Smooth muscle cell of trachea (primary cell): ENCODE results near the gene HNF1B. TPM values are rescaled to one million over a fixed set of nuclear protein-coding genes. Genes with fewer than 3 reads are reported as not detected.

Experiments
- total RNA-seq: library from RNA; depleted of rRNA; stranded (reverse); fragments of >200 nt; gene quantifications from 2 replicates; pipeline ENCODE4 v1.2.1, GENCODE V29; 2014

The HNF1B gene
- not detected in 2 replicates for total RNA-seq

GRCh38 chr17:37744961-37745800 is at the start of gene HNF1B:
TSS of gene HNF1B (minus strand) at chr17:37745059. CDS start at chr17:37744884, 175 bp downstream.

GRCh38 chr17:37643118-37643766 is 101.6 kb downstream of the HNF1B start, which contains the start of gene DDX52:
TSS of gene DDX52 (minus strand) at chr17:37643446. CDS start at chr17:37643420, 26 bp downstream.

Other genes with a start within 250 kb of the HNF1B start
- 20.8 and 26.6 TPM in 2 replicates for gene SYNRG, start 135.6 kb downstream of the HNF1B start, total RNA-seq
- gene DDX52, start 101.6 kb downstream of the HNF1B start, total RNA-seq, result 17.0 and 25.2 TPM in 2 replicates
- gene TBC1D3K, start 179.4 kb upstream of the HNF1B start, total RNA-seq, result not detected in 2 replicates
- gene TBC1D3L, start 244.0 kb upstream of the HNF1B start, total RNA-seq, result 6.7 and 7.8 TPM in 2 replicates